GM19372 (cell line): ENCODE results near the gene EEF1AKMT1.

Experiments
- ATAC-seq: cut with Tn5 transposase; IDR thresholded peaks from one replicate; pipeline ENCODE4 v1.9.1; 2021; ENCODE audit warnings: mild to moderate bottlenecking, low read depth, moderate library complexity; ENCODE audit not compliant: unreplicated experiment

EEF1AKMT1 gene, protein sequence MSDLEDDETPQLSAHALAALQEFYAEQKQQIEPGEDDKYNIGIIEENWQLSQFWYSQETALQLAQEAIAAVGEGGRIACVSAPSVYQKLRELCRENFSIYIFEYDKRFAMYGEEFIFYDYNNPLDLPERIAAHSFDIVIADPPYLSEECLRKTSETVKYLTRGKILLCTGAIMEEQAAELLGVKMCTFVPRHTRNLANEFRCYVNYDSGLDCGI

DNA sequence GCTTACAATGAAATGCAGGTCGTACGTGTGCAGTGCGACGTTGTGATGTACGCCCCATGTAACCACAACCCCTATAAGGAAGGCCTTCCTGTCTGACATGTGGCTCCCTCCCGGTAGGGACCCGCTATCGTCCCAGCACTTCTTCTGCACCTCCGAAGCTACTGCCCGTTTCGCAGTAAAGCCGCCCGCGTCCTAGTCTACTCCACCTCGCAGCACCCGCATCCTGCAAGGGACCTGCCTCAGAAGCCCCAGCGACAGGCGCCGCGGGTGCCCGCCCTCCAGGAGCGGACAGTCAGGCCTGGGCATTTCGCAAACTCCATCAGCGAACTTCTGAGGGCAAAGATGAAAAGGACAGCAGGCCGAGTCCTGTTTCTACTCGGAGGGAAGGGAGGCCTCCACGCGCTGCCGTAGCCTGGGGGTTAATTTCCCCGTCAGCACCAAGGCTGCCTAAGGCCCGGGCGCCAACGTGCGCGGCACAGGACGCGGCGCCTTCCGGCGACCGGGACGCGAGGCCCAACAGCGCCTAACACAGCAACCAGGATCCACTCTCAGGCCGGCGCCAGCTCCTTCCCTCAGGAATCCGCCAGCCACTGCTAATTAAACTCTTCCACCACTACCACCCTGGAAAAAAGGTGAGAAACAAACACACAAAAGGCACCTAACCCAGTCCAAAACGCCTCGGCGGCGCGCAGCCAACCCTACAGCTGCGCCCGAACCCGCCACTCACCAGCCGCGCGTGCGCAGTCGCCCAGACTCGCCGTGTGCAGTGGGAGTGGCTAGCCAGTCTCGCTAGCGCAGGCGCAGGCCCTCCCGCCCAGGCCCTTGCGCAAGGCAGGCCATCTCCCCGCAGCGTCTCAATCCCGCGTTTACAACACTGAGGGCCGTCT lies at the start of gene EEF1AKMT1:
Gene EEF1AKMT1 (minus strand): TSS at position 768 of the 887 bp plus-strand sequence. CDS start 16,363 bp downstream, outside the sequence.
- peak; percentile 90 for ATAC-seq

DNA sequence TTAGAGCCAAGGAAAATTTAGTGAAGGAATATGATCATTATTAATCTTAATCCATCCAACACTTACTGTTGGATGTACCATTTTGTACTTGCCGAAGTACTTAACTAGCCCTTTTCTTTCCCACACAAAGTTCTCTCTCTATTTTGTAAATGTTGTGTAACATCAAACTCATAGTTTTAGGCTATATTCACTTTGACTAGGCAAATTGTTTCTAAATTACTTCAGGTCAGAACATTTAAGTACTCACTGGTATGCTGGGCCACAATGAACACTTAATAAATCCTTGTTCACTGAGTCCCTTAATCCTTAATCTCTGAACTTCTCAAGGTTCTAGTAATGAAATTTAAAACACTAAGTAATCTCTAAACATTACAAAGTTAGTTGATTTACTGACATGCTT lies 49.3 kb upstream of the EEF1AKMT1 start:
- ATAC-seq: no peak

DNA sequence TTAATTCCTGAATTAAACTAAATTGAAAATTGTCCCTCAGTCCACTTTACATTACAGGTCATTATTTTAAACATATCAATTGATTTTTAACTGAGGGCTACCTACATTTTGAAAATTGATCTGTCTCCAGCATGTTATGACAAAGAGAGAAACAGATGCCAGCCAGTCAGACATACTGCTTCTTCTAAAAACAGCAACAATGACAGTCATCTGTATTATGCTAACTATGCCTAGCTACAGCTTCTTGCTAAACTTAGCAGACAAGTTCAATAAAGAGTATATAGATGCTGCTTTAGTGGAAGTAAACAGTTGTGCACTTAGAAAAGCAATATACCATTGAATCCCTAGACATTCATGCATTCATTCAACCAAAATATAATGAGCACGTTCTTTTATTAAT lies 48.6 kb upstream of the EEF1AKMT1 start:
- ATAC-seq: no peak

DNA sequence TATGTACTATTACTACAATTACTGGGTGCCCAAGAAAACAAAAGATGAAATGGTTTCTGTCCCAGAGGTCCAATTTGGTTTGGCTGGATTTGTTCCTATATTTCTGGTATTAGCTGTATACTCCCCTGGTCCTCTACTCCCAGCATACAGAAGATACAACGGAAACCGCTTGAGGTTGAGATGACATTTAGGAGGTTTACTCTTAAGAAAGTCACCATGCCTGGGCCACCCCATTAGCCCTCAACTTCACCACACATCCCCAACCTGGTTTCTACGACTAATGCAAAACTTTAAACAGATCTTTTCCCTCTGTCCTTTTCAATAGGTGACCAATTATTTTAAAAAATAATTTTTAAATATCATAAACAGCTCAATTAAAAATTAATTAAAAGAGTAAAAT lies 46.0 kb upstream of the EEF1AKMT1 start:
- no peak for ATAC-seq

DNA sequence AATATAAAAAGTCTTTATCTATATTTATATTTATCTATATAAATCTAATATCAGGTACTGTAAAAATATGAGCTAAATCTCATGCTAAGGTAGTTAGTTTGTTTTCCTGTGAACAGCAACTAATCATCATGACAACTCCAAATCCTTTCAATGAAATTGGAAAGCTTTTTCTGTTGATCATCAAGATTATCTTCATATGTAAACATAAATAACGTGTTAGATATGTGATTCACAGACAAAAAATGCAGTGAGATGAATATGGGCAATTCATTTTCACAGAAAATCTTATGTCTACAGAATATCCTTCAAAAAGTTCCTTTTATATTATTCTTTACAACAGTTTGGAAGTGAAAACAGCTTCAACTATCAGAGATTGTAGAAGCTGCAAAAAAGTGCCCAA lies 41.7 kb upstream of the EEF1AKMT1 start:
- no peak for ATAC-seq

DNA sequence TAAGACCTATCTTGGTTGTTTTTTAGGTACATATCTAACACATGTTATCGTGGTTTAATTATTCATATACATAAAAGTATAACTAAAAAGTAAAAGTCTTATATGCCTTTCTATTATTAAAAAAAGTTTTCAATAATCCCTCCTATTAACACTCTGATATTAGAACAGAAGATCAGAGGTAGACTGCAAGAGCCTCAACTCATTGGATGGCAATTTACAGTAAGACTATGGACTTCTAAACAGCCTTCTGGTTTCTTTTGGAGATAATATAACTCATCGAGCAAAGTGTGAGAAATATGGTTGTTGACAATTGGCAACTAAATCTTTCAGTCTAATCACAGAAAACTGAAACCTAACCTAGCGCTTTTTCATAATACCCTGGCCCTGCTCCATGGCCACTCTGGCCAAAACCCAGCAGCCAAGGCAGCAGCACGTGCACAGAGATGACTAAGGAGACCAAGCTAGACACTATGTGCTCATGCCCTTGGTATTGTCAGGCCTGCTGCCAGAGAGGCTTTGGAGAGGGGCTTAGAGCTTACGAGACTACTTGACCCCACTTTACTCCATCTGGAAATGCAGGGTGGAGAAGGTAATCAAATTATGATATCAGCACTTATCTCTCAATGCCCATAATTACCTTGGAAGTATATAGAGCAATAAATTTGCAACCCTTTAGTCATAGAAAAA lies 40.6 kb upstream of the EEF1AKMT1 start:
- ATAC-seq: no peak

DNA sequence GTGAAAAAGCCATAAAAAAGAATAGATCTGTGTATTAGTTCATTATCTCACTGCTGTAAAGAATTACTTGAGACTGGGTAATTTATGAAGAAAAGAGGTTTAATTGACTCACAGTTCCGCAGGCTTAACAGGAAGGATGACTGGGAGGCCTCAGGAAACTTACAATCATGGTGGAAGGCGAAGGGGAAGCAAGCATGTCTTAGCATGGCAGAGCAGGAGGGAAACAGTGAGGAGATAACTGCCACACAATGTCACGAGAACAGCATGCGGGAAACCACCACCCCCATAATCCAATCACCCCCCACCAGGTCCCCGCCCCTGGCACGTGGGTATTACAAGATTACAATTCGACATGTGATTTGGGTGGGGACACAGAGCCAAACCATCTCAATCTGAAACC lies 39.1 kb upstream of the EEF1AKMT1 start:
- no peak for ATAC-seq

DNA sequence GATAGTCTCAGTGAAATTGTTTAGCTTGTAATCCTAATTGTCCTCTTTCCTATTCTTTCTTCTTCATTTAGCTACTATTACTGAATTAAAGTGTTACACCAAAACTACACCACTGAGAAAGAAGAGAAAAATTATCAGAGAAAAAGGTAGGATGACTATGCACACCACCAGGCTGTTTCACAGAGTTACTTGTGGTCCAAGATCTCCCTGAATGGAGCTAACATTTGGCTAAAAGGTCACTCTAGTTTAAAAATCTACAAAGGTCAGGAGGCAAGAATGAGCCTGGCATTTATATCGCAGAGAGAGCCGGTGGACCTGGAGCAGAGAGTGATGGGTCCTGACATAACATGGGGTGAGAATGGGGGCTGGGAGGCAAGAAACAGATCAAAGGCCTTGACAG lies 37.0 kb upstream of the EEF1AKMT1 start:
- ATAC-seq: no peak

DNA sequence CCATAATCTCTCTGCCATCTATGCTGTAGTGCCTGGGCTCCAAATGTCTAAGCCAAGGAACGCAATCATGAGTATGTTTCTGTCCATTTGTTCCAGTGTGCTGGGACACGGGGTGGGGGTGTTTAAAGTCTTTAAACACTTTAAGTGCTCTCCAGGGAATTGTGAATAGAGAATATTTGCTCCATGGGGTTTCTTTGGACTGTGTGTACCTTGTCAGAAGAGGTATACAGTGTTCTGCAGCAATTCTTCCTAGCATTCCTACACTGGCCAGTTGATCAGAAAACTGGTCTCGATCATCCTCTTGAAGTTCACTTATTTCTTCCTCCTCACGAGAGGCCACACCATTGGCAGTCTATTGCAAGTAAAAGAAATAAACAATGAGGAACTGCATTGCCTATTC lies 35.1 kb upstream of the EEF1AKMT1 start:
- no peak for ATAC-seq

DNA sequence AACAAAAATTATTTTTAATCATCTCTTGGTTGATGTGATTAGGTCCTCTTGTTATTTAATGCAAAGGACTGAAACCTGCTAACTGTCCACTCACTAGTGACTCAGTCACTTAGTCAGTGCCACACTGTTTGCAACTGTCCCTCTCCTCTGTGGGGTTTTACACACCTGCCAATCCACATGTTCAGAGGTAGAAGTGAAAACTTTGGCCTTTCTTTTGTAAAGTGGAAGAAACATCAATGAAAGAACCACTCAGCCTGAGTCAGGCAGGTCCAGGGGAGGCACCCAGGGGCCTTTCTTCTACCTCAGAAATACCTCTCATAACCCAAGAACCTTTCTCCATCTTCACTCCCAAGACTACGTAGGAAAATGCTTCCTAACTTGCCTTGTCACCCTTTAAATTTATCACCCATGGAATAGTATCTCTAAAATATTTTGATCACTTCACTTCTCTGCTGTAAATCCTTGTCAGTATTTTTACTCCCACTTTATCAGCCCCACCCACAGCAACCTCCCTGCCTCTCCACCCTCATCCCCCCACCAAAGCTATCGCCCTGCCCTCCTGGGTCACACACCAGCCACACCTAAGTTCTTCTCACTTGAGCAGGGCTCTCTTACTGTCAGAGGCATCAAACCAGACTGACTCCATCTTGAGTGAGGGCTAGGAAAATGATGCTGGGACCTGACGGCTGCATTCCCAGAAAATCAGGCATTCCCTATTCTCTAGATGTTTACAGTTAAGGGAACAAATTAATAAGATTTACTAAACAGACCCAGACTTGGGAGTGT lies 29.6 kb upstream of the EEF1AKMT1 start:
- no peak for ATAC-seq

DNA sequence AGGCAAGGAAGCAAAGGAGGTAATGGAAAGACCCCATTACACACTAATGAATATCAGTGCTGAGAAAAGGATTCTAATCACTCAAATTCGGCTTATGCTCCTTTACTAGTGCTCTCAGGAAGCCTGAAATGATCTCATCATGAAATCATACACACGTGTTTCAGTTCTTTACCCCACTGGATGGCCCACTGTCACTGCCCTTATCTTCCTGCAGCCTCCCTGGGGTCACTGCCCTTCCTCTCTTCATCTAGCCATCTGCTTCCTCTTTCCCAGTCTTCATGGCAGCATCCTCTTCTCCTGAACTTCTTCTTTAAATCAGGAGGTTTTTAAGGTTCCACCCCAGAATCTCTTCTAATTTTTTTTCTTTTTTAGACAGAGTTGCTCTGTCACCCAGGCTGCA lies 27.9 kb upstream of the EEF1AKMT1 start:
- ATAC-seq: no peak

DNA sequence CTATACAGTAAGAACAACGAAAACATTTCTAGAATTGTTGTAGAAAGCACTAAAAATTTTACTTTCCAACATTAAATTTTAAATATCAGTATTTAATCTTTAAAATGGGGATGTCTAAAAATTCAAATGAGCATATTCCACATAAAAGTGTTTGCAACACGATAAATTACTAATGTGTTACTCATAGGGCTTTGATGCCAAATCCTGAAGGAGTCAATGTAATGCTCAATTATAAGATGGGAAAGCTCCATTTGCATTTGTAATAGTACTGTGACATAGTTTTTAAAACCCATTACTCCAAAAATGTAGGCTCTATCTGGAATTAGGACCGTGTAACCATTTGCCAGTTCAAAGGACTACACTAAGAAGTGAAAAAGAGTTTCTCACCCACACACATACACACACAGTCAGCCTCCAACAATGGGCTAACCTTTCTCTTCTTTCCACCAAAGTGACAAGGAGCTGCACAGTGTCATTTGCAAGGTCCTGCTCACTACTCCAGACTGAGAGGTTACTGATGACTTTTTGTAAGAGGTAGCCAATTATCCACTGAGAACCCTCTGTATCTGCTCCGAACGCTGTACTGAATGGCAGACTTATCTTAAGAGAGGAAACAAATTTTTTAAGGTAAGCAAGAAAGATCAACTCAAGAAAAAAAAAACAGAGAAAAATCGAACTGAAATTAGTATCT lies 26.1 kb upstream of the EEF1AKMT1 start:
- ATAC-seq: no peak

DNA sequence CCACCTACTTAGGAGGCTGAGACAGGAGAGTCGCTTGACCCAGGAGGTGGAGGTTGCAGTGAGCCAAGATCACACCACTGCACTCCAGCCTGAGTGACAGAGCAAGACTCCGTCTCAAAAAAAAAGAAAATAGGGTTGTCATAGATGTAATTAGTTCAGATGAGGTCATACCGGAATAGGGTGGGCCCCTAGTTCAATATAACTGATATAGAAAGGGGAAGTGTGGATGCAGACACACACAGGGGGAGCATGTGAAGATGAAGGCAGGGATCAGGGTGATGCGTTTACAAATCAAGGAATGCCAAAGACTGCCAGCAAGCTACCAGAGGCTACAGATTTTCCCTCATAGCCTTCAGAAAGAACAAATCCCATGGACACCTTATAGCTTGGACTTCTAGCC lies 24.3 kb upstream of the EEF1AKMT1 start:
- no peak for ATAC-seq

DNA sequence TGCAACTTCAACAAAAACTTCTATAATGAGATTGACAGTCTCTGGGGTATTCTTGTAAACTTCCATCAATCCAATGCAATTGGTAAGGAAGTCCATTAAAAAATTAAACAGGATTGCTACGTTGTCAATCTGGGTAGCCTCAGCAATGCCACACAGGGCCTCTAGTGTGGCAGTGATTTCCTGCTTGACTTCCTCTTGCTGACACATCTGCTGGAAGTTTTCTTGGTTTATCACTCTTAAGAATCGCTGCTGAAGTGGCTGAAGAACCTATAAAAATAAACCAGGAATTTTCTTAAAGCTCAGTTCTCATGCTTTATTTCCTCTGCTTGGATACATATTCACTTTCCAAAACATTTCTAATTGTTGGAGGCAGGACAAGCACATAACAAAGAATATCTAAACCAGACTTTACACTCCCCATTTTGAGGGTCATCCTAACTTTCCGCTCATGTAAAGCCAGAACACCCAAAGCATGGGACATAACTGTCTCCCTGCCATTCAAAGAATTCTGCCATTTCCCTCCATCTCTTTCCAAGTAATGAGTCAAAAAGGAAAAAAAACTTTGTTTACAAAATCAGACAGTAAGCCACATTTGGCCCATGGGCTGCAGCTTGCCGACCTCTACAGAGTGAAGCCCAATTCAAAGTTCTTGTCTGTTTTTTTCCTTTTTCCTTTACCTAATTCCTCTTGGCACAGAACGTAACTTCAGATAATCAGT lies 23.2 kb upstream of the EEF1AKMT1 start:
- ATAC-seq: no peak

DNA sequence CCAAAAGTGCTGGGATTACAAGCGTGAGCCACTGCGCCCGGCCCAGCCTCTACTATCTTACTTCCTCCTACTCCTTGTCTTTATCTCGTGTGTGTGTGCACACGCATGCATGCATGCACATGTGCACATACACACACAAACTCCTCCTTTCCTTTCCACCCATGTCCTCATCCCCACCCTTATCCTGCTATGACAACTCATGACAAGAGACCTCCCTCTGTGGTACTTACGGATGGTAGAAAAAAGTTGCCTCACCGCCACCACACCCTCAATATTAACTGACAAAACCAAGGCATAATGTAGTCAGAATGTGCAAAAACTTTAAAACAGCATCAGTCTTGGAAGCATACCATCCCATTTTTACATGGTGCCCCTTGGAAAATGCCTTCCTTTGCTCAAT lies 15.9 kb upstream of the EEF1AKMT1 start:
- no peak for ATAC-seq

DNA sequence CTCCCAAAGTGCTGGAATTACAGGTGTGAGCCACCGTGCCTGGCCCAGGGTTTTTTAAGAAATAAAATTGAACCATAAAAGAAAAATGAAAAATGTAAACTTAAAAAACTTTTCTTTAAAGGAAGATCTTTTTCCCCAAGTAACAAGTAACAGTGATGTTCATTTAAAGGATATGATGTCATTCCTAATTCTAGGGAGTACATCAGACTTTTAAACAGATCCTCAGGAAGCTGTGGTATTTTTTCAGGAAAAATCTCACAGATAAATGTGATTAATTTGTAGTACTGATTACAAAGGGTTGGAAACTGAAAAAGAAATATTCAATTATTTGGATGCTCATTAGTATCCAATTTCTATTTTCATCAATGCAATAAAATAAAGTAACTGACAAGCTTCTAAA lies 14.6 kb upstream of the EEF1AKMT1 start:
- no peak for ATAC-seq

DNA sequence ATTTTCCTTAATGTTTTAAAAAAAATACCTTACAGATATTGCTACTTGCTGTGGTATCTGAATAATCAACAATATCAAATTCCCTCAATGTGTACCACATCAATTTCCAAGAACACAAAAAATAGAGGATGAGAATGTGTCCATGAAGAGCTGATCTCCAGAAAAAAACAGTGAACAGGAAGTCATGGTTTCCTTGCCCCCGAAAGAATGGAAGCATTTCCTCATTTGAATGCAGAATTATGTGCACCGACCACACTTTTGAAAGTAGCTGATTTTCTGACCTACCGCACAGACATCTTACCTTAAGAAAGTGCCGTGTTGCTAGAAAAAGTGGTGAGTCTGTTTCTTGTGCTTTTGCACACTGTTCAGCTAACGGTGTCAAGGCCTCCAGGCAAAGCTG lies 13.4 kb upstream of the EEF1AKMT1 start:
- no peak for ATAC-seq

DNA sequence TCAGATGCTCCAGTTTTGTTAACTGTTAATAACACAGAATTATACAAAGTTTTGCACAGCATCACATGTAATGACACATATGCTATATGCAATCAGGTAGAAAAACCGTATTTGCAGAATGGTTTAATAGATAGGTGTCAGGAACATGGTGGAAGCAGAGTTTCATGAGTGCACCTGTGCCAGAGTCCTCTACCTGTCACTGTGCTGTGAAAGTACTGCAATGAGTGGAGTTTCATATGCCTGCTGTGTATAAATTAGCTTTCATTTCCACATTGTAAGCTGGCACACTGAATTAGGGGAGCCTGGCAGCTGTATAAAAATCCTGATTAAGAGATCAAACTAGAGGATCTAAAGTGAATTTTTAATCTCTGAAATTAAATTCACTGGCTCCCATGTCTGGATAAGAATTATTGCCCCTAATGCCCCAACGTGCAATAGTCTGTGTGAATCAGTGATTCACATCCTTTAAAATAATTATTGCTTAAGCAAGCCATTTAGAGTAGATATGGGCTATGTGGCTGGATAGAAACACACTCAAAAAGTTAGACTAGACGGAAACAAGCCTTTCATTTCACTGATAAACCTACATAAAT lies 8.5 kb upstream of the EEF1AKMT1 start:
- ATAC-seq: no peak

DNA sequence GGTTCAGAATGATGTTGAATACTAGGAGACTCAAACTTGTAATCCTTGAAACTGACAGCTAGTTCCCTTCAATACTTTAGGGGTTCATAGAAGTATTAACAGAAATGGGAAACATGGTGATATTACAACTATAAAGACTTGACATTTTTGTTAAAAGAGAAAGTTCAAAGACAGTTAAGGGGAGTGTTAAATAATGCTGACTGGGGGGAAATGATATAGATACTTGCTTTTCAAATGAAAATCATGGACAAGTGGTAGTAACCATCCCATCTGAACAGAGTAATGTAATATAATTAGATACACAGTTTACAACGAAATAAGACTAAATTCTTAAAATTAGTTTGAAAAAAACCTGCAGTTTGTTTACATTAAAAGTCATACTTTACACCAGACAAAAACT lies 6.6 kb upstream of the EEF1AKMT1 start:
- no peak for ATAC-seq
